H1 (cell line): ENCODE measurements around the gene EXOSC6. TPM values are rescaled to one million over a fixed set of nuclear protein-coding genes. Genes with fewer than 3 reads are reported as not detected.
"Not testable (repeated sequence)": the region's sequence is repeated elsewhere in the genome, so short reads cannot be mapped to it uniquely, and the experiment has no call there.

ENCODE experiments used
- CTCF ChIA-PET: fragments of 300-600 bp; sonication (Branson Sonifier 250); formaldehyde crosslinking; loops from one replicate; lab custom pipeline; 2021; ENCODE audit not compliant: partially characterized antibody; lab: Charles Lee
- POLR2A ChIA-PET: fragments of 300-600 bp; sonication (Branson Sonifier 250); formaldehyde crosslinking; loops from one replicate; lab custom pipeline; 2021; ENCODE audit warnings: inconsistent platforms; ENCODE audit not compliant: partially characterized antibody; lab: Charles Lee
- DNase-seq, 2 experiments: peaks; one replicate each; pipeline versions ENCODE4 v3.0.0 to v3.0.0-alpha.2; 2010 to 2022; ENCODE audit warnings: low spot score in 2 of 2, low read depth in 1 of 2, mixed read lengths in 1 of 2
- FAIRE-seq: peaks from 2 replicates; lab custom pipeline; 2011; peaks lifted over from hg19 to GRCh38; lab: Jason Lieb, UNC
- H2AFZ ChIP-seq: 2 replicates; pipeline ENCODE4 v1.8.1; 2012; ENCODE audit warnings: low read length, inconsistent platforms
- H2AK5ac ChIP-seq: 2 replicates; pipeline ENCODE4 v1.6.1; 2013; ENCODE audit warnings: low read depth, low read length
- H2BK120ac ChIP-seq: replicated peaks from 2 replicates; pipeline ENCODE3; 2013; ENCODE audit warnings: low read depth, low read length, inconsistent platforms
- H2BK12ac ChIP-seq: 2 replicates; pipeline ENCODE4 v1.6.1; 2013; ENCODE audit warnings: low read depth, low read length
- H2BK15ac ChIP-seq: 2 replicates; pipeline ENCODE4 v1.6.1; 2013; ENCODE audit warnings: low read length
- H2BK20ac ChIP-seq: 2 replicates; pipeline ENCODE4 v1.6.1; 2013; ENCODE audit warnings: low read length
- H2BK5ac ChIP-seq: 2 replicates; pipeline ENCODE4 v1.6.1; 2013; ENCODE audit warnings: low read depth, low read length
- H3K14ac ChIP-seq: 2 replicates; pipeline ENCODE4 v1.6.1; 2013; ENCODE audit warnings: inconsistent platforms; ENCODE audit not compliant: insufficient read length
- H3K18ac ChIP-seq: 2 replicates; pipeline ENCODE4 v1.6.1; 2013; ENCODE audit warnings: low read length; ENCODE audit errors: extremely low read depth
- H3K23ac ChIP-seq: 2 replicates; pipeline ENCODE4 v1.6.1; 2013; ENCODE audit warnings: inconsistent platforms; ENCODE audit not compliant: insufficient read length
- H3K23me2 ChIP-seq: 2 replicates; pipeline ENCODE4 v1.6.1; 2013; ENCODE audit warnings: low read depth, low read length
- H3K27ac ChIP-seq: 2 replicates; pipeline ENCODE4 v1.6.1; 2011; ENCODE audit warnings: low read depth, low read length, inconsistent platforms
- H3K27me3 ChIP-seq, 4 experiments: replicated peaks in 1 of 4; 1 replicate in 1 of 4; 2 replicates in 3 of 4; pipeline versions ENCODE4 v1.6.1 to v1.8.1; 2011 to 2013; ENCODE audit warnings: low read length in 3 of 4, mild to moderate bottlenecking in 3 of 4, inconsistent platforms in 2 of 4, mixed read lengths in 2 of 4, moderate library complexity in 1 of 4; ENCODE audit not compliant: control insufficient read depth in 3 of 4, insufficient read depth in 3 of 4; ENCODE audit errors: extremely low read depth in 1 of 4
- H3K36me3 ChIP-seq, 4 experiments: 2 replicates each; pipeline versions ENCODE4 v1.6.1 to v1.8.1; 2011 to 2013; ENCODE audit warnings: mild to moderate bottlenecking in 4 of 4, low read length in 3 of 4, moderate library complexity in 2 of 4, control low read depth in 1 of 4, inconsistent platforms in 1 of 4; ENCODE audit not compliant: insufficient read depth in 4 of 4, control insufficient read depth in 2 of 4
- H3K4ac ChIP-seq: replicated peaks from 2 replicates; pipeline ENCODE3; 2013; ENCODE audit warnings: low read length, low read depth, mixed read lengths, inconsistent platforms; ENCODE audit not compliant: insufficient read length
- H3K4me1 ChIP-seq, 4 experiments: replicated peaks in 1 of 4; 1 replicate in 1 of 4; 2 replicates in 3 of 4; pipeline versions ENCODE4 v1.6.1 to v1.8.1; 2011 to 2013; ENCODE audit warnings: low read length in 3 of 4, inconsistent platforms in 2 of 4, mixed read lengths in 1 of 4; ENCODE audit not compliant: insufficient read depth in 4 of 4, control insufficient read depth in 3 of 4
- H3K4me2 ChIP-seq, 2 experiments: 2 replicates each; pipeline versions ENCODE4 v1.6.1 to v1.8.1; 2011 to 2013; ENCODE audit warnings: low read depth in 2 of 2, low read length in 2 of 2, control low read depth in 1 of 2, inconsistent platforms in 1 of 2, mild to moderate bottlenecking in 1 of 2; ENCODE audit not compliant: insufficient read depth in 1 of 2
- H3K4me3 ChIP-seq, 4 experiments: fragments of 200-600, 300-600 bp in 1 of 4; sonication (generic), shearing (Covaris generic), sonication (Bioruptor Twin) in 1 of 4; 2 replicates each; pipeline versions ENCODE4 v1.5.1 to v1.8.1; 2011 to 2016; ENCODE audit warnings: low read length in 4 of 4, low read depth in 3 of 4, control low read depth in 2 of 4, inconsistent platforms in 2 of 4, mild to moderate bottlenecking in 2 of 4, mixed read lengths in 1 of 4, moderate library complexity in 1 of 4; ENCODE audit not compliant: insufficient read depth in 2 of 4; ENCODE audit errors: extremely low read depth in 1 of 4
- H3K56ac ChIP-seq: replicated peaks from 2 replicates; pipeline ENCODE3; 2013; ENCODE audit warnings: low read depth, mild to moderate bottlenecking, mixed read lengths, low read length, inconsistent platforms; ENCODE audit not compliant: insufficient read length
- H3K79me1 ChIP-seq: 2 replicates; pipeline ENCODE4 v1.6.1; 2013; ENCODE audit warnings: low read depth, low read length, control low read depth
- H3K79me2 ChIP-seq, 2 experiments: 2 replicates each; pipeline versions ENCODE4 v1.6.1 to v1.8.1; 2012 to 2013; ENCODE audit warnings: low read length in 2 of 2, mild to moderate bottlenecking in 2 of 2, inconsistent platforms in 1 of 2; ENCODE audit not compliant: insufficient read depth in 2 of 2, control insufficient read depth in 1 of 2
- H3K9ac ChIP-seq, 4 experiments: replicated peaks in 1 of 4; 1 replicate in 1 of 4; 2 replicates in 3 of 4; pipeline versions ENCODE4 v1.6.1 to v1.8.1; 2011 to 2013; ENCODE audit warnings: low read depth in 3 of 4, low read length in 3 of 4, control low read depth in 2 of 4, mild to moderate bottlenecking in 2 of 4, moderate library complexity in 2 of 4, inconsistent platforms in 1 of 4; ENCODE audit errors: extremely low read depth in 1 of 4
- H3K9me3 ChIP-seq, 2 experiments: 2 replicates each; pipeline versions ENCODE4 v1.6.1 to v1.8.1; 2012 to 2013; ENCODE audit warnings: mild to moderate bottlenecking in 2 of 2, moderate library complexity in 2 of 2, control low read depth in 1 of 2, inconsistent platforms in 1 of 2, low read depth in 1 of 2, low read length in 1 of 2, mixed read lengths in 1 of 2; ENCODE audit not compliant: insufficient read depth in 2 of 2
- H4K20me1 ChIP-seq, 2 experiments: replicated peaks in 1 of 2; 2 replicates each; pipeline versions ENCODE3 to v1.8.1; 2011 to 2013; ENCODE audit warnings: inconsistent platforms in 2 of 2, low read length in 2 of 2, mild to moderate bottlenecking in 1 of 2; ENCODE audit not compliant: insufficient read depth in 2 of 2, control insufficient read depth in 1 of 2
- H4K5ac ChIP-seq: 2 replicates; pipeline ENCODE4 v1.6.1; 2013; ENCODE audit warnings: low read length, low read depth, mixed read lengths, inconsistent platforms; ENCODE audit not compliant: insufficient read length
- H4K8ac ChIP-seq: 2 replicates; pipeline ENCODE4 v1.8.0; 2013; ENCODE audit warnings: mild to moderate bottlenecking, moderate library complexity, low read length, inconsistent platforms; ENCODE audit not compliant: insufficient read depth; ENCODE audit errors: extremely low read depth
- H4K91ac ChIP-seq: replicated peaks from 2 replicates; pipeline ENCODE3; 2013; ENCODE audit warnings: low read length, mixed read lengths, inconsistent platforms; ENCODE audit not compliant: insufficient read length
- WGBS, 2 experiments: shearing (Covaris generic) in 1 of 2; methylation state at CpG; one replicate each; pipeline versions ENCODE4 v1.1.6 to v1.1.7; 2013 to 2015; ENCODE audit warnings: low lambda C conversion rate in 2 of 2, mixed read lengths in 2 of 2, inconsistent platforms in 1 of 2, low coverage in 1 of 2, missing lambda C conversion rate in 1 of 2; ENCODE audit not compliant: insufficient replicate concordance in 2 of 2, insufficient coverage in 1 of 2, insufficient read length in 1 of 2; ENCODE audit errors: extremely low coverage in 1 of 2, missing lambda C conversion rate in 1 of 2; 5-methylcytosine and 5-hydroxymethylcytosine counted together
- polyA plus RNA-seq, 7 experiments: library from polyadenylated mRNA; depleted of rRNA in 3 of 7; stranded (reverse) in 5 of 7; unstranded in 2 of 7; fragments of >200 nt in 5 of 7; fragments of 200-250 nt in 2 of 7; gene quantifications; 1 replicate in 5 of 7; 2 replicates in 1 of 7; 4 replicates in 1 of 7; pipeline versions ENCODE4 v1.2.1 to v1.2.3, GENCODE V29; 2011 to 2013; ENCODE audit warnings: missing spikeins in 2 of 7, mixed read lengths in 2 of 7
- total RNA-seq: library from RNA; stranded (reverse); fragmentation: NEBNext Ultra II Directional; extraction: Animal tissue kit (Norgen Biotek cat#: 25700); gene quantifications from 2 replicates; pipeline ENCODE4 v1.2.1, GENCODE V29; 2021

Gene EXOSC6
- total and polyA plus RNA-seq, 2 of the 8 experiments (the other 6 are each of a cell fraction or from before 2014, with no cell fraction given), result 9.7 to 22.5 TPM

- H3K14ac ChIP-seq, H3K23me2 ChIP-seq, H3K79me1 ChIP-seq, H2BK15ac ChIP-seq, H2AK5ac ChIP-seq, H3K4me2 ChIP-seq, H4K5ac ChIP-seq, POLR2A ChIA-PET, H2BK12ac ChIP-seq, H2BK5ac ChIP-seq, H2BK120ac ChIP-seq, H3K4ac ChIP-seq, FAIRE-seq, H4K20me1 ChIP-seq, DNase-seq, H4K8ac ChIP-seq, H3K4me3 ChIP-seq, H3K9ac ChIP-seq, H3K36me3 ChIP-seq, H3K79me2 ChIP-seq, H4K91ac ChIP-seq, H3K27ac ChIP-seq, CTCF ChIA-PET, H3K9me3 ChIP-seq, H3K23ac ChIP-seq, H3K56ac ChIP-seq, H3K4me1 ChIP-seq, H2AFZ ChIP-seq, H2BK20ac ChIP-seq, H3K18ac ChIP-seq, H3K27me3 ChIP-seq: not testable (repeated sequence)
- WGBS, 2 experiments, result 85% methylated on average over 9 of the region's 9 CpGs; no CpG with 5 or more reads in 1 of the 2 experiments
Observed at GRCh38 chr16:70198230-70198629, 53.5 kb downstream of the EXOSC6 start.

- H3K79me1 ChIP-seq, H4K5ac ChIP-seq, H3K18ac ChIP-seq, H2BK12ac ChIP-seq, H3K23ac ChIP-seq, H2BK120ac ChIP-seq, H3K9ac ChIP-seq, H2AK5ac ChIP-seq, H3K27ac ChIP-seq, H2BK15ac ChIP-seq, H3K27me3 ChIP-seq, H3K4me1 ChIP-seq, H2AFZ ChIP-seq, CTCF ChIA-PET, H4K91ac ChIP-seq, H3K4me2 ChIP-seq, H3K23me2 ChIP-seq, H3K56ac ChIP-seq, FAIRE-seq, H3K36me3 ChIP-seq, H3K79me2 ChIP-seq, H2BK20ac ChIP-seq, H3K4me3 ChIP-seq, H3K14ac ChIP-seq, H2BK5ac ChIP-seq, H3K9me3 ChIP-seq, DNase-seq, H4K20me1 ChIP-seq, POLR2A ChIA-PET, H3K4ac ChIP-seq, H4K8ac ChIP-seq: not testable (repeated sequence)
- 87% methylated on average over 7 of the region's 7 CpGs; no CpG with 5 or more reads in 1 of the 2 experiments for WGBS, 2 experiments
Observed at GRCh38 chr16:70197611-70198010, 54.1 kb downstream of the EXOSC6 start.
